Stimulated activated CD8-positive, alpha-beta memory T cell treated with anti-CD3 and anti-CD28 coated beads, Interleukin-12 subunit alpha, Interleukin-12 subunit beta, amount 100 ng/mL, for 1 hour (primary cell): ENCODE results near the gene KMT5B.

Experiments
- DNase-seq: peaks from one replicate; pipeline ENCODE4 v3.0.0-alpha.2; 2020; ENCODE audit warnings: low read depth

The KMT5B gene

GRCh38 chr11:68117853-68118470 lies 95.1 kb downstream of the KMT5B start:
- DNase-seq: no peak

GRCh38 chr11:68116974-68117373 lies 96.1 kb downstream of the KMT5B start:
- DNase-seq: no peak

GRCh38 chr11:68116126-68116525 lies 97.0 kb downstream of the KMT5B start:
- DNase-seq: no peak

DNA sequence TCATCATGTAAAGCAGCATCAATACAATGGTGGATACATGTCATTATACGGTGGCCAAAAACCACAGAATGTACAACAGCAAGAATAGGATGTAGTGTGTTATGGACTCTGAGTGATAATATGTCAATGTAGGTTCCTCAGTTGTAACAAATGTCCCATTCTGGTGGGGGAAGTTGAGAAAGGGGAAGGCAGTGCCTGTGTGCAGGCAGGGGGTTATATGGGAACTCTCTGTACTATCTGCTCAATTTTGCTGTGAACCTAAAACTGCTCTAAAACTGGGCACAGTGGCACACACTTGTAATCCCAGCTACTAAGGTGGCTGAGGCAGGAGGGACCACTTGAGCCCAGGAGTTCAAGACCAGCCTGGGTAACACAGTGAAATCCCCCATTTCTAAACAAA lies 97.8 kb downstream of the KMT5B start:
- DNase-seq: no peak

DNA sequence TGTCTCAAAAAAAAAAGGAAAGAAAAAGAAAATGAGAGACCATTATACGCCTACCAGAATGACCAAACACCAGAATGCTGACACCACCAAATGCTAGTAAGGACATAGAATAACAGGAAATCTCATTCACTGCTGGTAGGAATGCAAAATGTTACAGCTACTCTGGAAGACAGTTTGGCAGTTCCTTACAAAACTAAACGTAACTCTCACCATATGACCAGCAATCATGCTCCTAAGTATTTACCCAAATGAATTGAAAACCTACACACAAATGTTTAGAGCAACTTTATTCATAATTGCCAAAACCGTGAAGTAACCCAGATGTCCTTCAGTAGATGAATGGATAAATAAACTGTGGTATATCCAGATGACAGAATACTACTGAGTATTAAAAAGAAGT lies 99.1 kb downstream of the KMT5B start:
- no peak for DNase-seq

GRCh38 chr11:68107689-68108088 lies 105.4 kb downstream of the KMT5B start:
- DNase-seq: no peak

GRCh38 chr11:68106165-68106940 lies 106.7 kb downstream of the KMT5B start:
- DNase-seq: no peak
